Naive thymus-derived CD4-positive, alpha-beta T cell (primary cell): ENCODE data around the gene APP. TPM values are rescaled to one million over a fixed set of nuclear protein-coding genes. Genes with fewer than 3 reads are reported as not detected.
"Not testable (repeated sequence)": the region's sequence is repeated elsewhere in the genome, so short reads cannot be mapped to it uniquely, and the experiment has no call there.

ENCODE experiments used
- ATAC-seq: fragments of 150-1000 bp; cut with Tn5 transposase; 2 replicates; pipeline ENCODE4 v1.10.0; 2021; ENCODE audit warnings: mild to moderate bottlenecking, moderate library complexity
- CTCF ChIA-PET: fragments of 350-600 bp; sonication (Branson Sonifier 250); formaldehyde crosslinking; loops from one replicate; lab custom pipeline; 2021; ENCODE audit warnings: antibody characterized with exemption; lab: Charles Lee
- POLR2A ChIA-PET: fragments of 350-600 bp; sonication (Branson Sonifier 250); formaldehyde crosslinking; loops from one replicate; lab custom pipeline; 2021; ENCODE audit warnings: antibody characterized with exemption, inconsistent platforms; lab: Charles Lee
- DNase-seq, 9 donors: peaks; one replicate each; pipeline versions ENCODE4 v3.0.0 to v3.0.0-alpha.2; 2020 to 2022; ENCODE audit warnings: mixed read lengths in 1 of 9
- H3K27ac ChIP-seq: one replicate; pipeline ENCODE4 v1.7.0; 2013; ENCODE audit warnings: mild to moderate bottlenecking, low read depth, low read length, moderate library complexity
- H3K27me3 ChIP-seq, 2 donors: one replicate each; pipeline ENCODE4 v1.7.0; 2013; ENCODE audit warnings: low read length in 2 of 2, mild to moderate bottlenecking in 2 of 2, moderate library complexity in 2 of 2; ENCODE audit not compliant: control insufficient read depth in 2 of 2, insufficient read depth in 2 of 2
- H3K36me3 ChIP-seq, 3 experiments: 1 replicate in 2 of 3; 2 replicates in 1 of 3; pipeline ENCODE4 v1.7.0; 2013; ENCODE audit warnings: low read length in 3 of 3, mild to moderate bottlenecking in 3 of 3, moderate library complexity in 1 of 3; ENCODE audit not compliant: insufficient read depth in 3 of 3, control insufficient read depth in 2 of 3
- H3K4me1 ChIP-seq, 2 donors: one replicate each; pipeline ENCODE4 v1.7.0; 2013; ENCODE audit warnings: low read length in 2 of 2, mild to moderate bottlenecking in 2 of 2, moderate library complexity in 1 of 2; ENCODE audit not compliant: control insufficient read depth in 2 of 2, insufficient read depth in 2 of 2
- H3K4me3 ChIP-seq: 2 replicates; pipeline ENCODE4 v1.7.0; 2013; ENCODE audit warnings: mild to moderate bottlenecking, low read length
- H3K9me3 ChIP-seq, 3 experiments: 1 replicate in 2 of 3; 2 replicates in 1 of 3; pipeline ENCODE4 v1.7.0; 2013; ENCODE audit warnings: low read length in 3 of 3; ENCODE audit not compliant: control insufficient read depth in 2 of 3
- H3K27ac Mint-ChIP-seq, 9 donors: one replicate each; pipeline ENCODE4 v1.8.0; 2020 to 2022; ENCODE audit warnings: mixed read lengths in 9 of 9, mild to moderate bottlenecking in 8 of 9, moderate library complexity in 5 of 9, inconsistent platforms in 2 of 9
- H3K27me3 Mint-ChIP-seq, 5 donors: one replicate each; pipeline ENCODE4 v1.8.0; 2021 to 2022; ENCODE audit warnings: mixed read lengths in 5 of 5, mild to moderate bottlenecking in 1 of 5
- H3K36me3 Mint-ChIP-seq, 5 donors: one replicate each; pipeline ENCODE4 v1.8.0; 2020 to 2022; ENCODE audit warnings: mixed read lengths in 5 of 5, mild to moderate bottlenecking in 3 of 5, inconsistent platforms in 1 of 5
- H3K4me1 Mint-ChIP-seq, 7 donors: one replicate each; pipeline ENCODE4 v1.8.0; 2020 to 2022; ENCODE audit warnings: mixed read lengths in 7 of 7, mild to moderate bottlenecking in 3 of 7, inconsistent platforms in 1 of 7
- H3K4me3 Mint-ChIP-seq, 10 donors: one replicate each; pipeline ENCODE4 v1.8.0; 2020 to 2022; ENCODE audit warnings: mild to moderate bottlenecking in 10 of 10, mixed read lengths in 10 of 10, moderate library complexity in 6 of 10, inconsistent platforms in 2 of 10
- H3K9me3 Mint-ChIP-seq, 11 donors: one replicate each; pipeline ENCODE4 v1.8.0; 2020 to 2022; ENCODE audit warnings: mixed read lengths in 11 of 11, mild to moderate bottlenecking in 4 of 11, inconsistent platforms in 1 of 11, moderate library complexity in 1 of 11
- intact Hi-C, 2 donors: fragments of 100-400 bp; cut with micrococcal nuclease; formaldehyde crosslinking; loops; one replicate each; pipeline ENCODE4 v1.15.1; 2023
- polyA plus RNA-seq, 2 donors: library from polyadenylated mRNA; unstranded; fragments of 300-500 nt; fragmentation: Illumina TruSeq; gene quantifications; one replicate each; pipeline ENCODE4 v1.2.3, GENCODE V29; 2021
- total RNA-seq, 6 experiments: library from RNA in 5 of 6; stranded (reverse) in 5 of 6; gene quantifications; 1 replicate in 5 of 6; 2 replicates in 1 of 6; pipeline ENCODE4 v1.2.3 and lab custom pipeline; 2021 to 2026

Gene APP
- total and polyA plus RNA-seq, 7 experiments from 2014 or later, result 19.8 to 68.0 (median 54.9) TPM

- Mint-ChIP-seq H3K36me3 (peaks cover 0 to 23% (median 0%) of the 10 kb centered on the region in 5 donors), H3K27me3 (no peaks in the 10 kb centered on the region), H3K4me1 (peaks cover 0 to 4% (median 0%) of the 10 kb centered on the region in 7 donors), H3K4me3 (no peak overlapping the region), H3K27ac (no peak overlapping the region), H3K9me3 (no peaks in the 10 kb centered on the region)
- Histone ChIP-seq H3K4me3 (no peak overlapping the region), H3K27me3 (no peaks in the 10 kb centered on the region), H3K9me3 (no peaks in the 10 kb centered on the region), H3K36me3 (no peaks in the 10 kb centered on the region), H3K4me1 (no peaks in the 10 kb centered on the region), H3K27ac (no peak overlapping the region)
- no peak for ATAC-seq
- ChIA-PET CTCF (no interaction called here), POLR2A (no interaction called here)
- DNase-seq, result no peak
- intact Hi-C loops, result no loop called here
These were observed 156.6 kb downstream of the APP start for GRCh38 chr21:26013970-26014369.

GRCh38 chr21:26012482-26012881 is 158.1 kb downstream of the APP start:
- H3K4me1 Mint-ChIP-seq, H3K4me1 ChIP-seq, DNase-seq, H3K27me3 Mint-ChIP-seq, H3K36me3 ChIP-seq, CTCF ChIA-PET, H3K27ac Mint-ChIP-seq, H3K4me3 ChIP-seq, H3K27ac ChIP-seq, H3K9me3 Mint-ChIP-seq, H3K27me3 ChIP-seq, POLR2A ChIA-PET, H3K9me3 ChIP-seq, ATAC-seq, H3K4me3 Mint-ChIP-seq, intact Hi-C loops: not testable (repeated sequence)
- peaks cover 0 to 14% (median 0%) of the 10 kb centered on the region in 5 donors for H3K36me3 Mint-ChIP-seq

GRCh38 chr21:26011292-26011940 is 159.2 kb downstream of the APP start:
- Mint-ChIP-seq H3K9me3 (no peaks in the 10 kb centered on the region), H3K27me3 (no peaks in the 10 kb centered on the region), H3K4me3 (no peak overlapping the region), H3K4me1 (peaks cover 0 to 9% (median 6%) of the 10 kb centered on the region in 7 donors), H3K27ac (no peak overlapping the region), H3K36me3 (peaks cover 0 to 14% (median 0%) of the 10 kb centered on the region in 5 donors)
- no peak for ATAC-seq
- H3K27ac ChIP-seq, result no peak overlapping the region
- no peaks in the 10 kb centered on the region for H3K36me3 ChIP-seq
- DNase-seq, result no peak
- H3K4me1 ChIP-seq, result no peaks in the 10 kb centered on the region
- H3K27me3 ChIP-seq, result no peaks in the 10 kb centered on the region
- intact Hi-C loops, result no loop called here
- H3K4me3 ChIP-seq, result no peak overlapping the region
- ChIA-PET POLR2A (no interaction called here), CTCF (no interaction called here)
- H3K9me3 ChIP-seq, result no peaks in the 10 kb centered on the region

GRCh38 chr21:26007951-26008498 is 162.5 kb downstream of the APP start:
- Mint-ChIP-seq H3K4me1 (peaks cover 0 to 9% (median 6%) of the 10 kb centered on the region in 7 donors), H3K9me3 (no peaks in the 10 kb centered on the region), H3K27me3 (no peaks in the 10 kb centered on the region), H3K36me3 (peaks cover 0 to 7% (median 2%) of the 10 kb centered on the region in 5 donors), H3K27ac (no peak overlapping the region), H3K4me3 (no peak overlapping the region)
- POLR2A ChIA-PET, result no interaction called here
- Histone ChIP-seq H3K9me3 (no peaks in the 10 kb centered on the region), H3K27me3 (no peaks in the 10 kb centered on the region), H3K4me3 (no peak overlapping the region), H3K36me3 (no peaks in the 10 kb centered on the region), H3K27ac (no peak overlapping the region), H3K4me1 (no peaks in the 10 kb centered on the region)
- DNase-seq (no peak), ATAC-seq (no peak)
- intact Hi-C loops, result no loop called here
- CTCF ChIA-PET, result no interaction called here

GRCh38 chr21:26005464-26005863 is 165.1 kb downstream of the APP start:
- H3K4me3 ChIP-seq, result no peak overlapping the region
- H3K36me3 ChIP-seq, result no peaks in the 10 kb centered on the region
- Mint-ChIP-seq H3K27me3 (no peaks in the 10 kb centered on the region), H3K9me3 (no peaks in the 10 kb centered on the region), H3K27ac (no peak overlapping the region), H3K36me3 (peaks cover 0 to 7% (median 2%) of the 10 kb centered on the region in 5 donors), H3K4me3 (no peak overlapping the region), H3K4me1 (peaks cover 0 to 13% (median 7%) of the 10 kb centered on the region in 7 donors)
- H3K27me3 ChIP-seq, result no peaks in the 10 kb centered on the region
- intact Hi-C loops, result no loop called here
- H3K27ac ChIP-seq, result no peak overlapping the region
- CTCF ChIA-PET, result no interaction called here
- H3K9me3 ChIP-seq, result no peaks in the 10 kb centered on the region
- no peak for ATAC-seq
- no peaks in the 10 kb centered on the region for H3K4me1 ChIP-seq
- DNase-seq, result no peak
- POLR2A ChIA-PET, result no interaction called here

GRCh38 chr21:26003404-26003803 is 167.2 kb downstream of the APP start:
- DNase-seq (no peak), ATAC-seq (no peak)
- ChIA-PET POLR2A (no interaction called here), CTCF (no interaction called here)
- Mint-ChIP-seq H3K9me3 (no peaks in the 10 kb centered on the region), H3K27me3 (no peaks in the 10 kb centered on the region), H3K4me3 (no peak overlapping the region), H3K36me3 (peaks cover 0 to 11% (median 9%) of the 10 kb centered on the region in 5 donors), H3K27ac (no peak overlapping the region), H3K4me1 (peaks cover 2 to 18% (median 11%) of the 10 kb centered on the region in 7 donors)
- Histone ChIP-seq H3K27ac (no peak overlapping the region), H3K36me3 (no peaks in the 10 kb centered on the region), H3K4me3 (no peak overlapping the region), H3K4me1 (no peaks in the 10 kb centered on the region), H3K9me3 (no peaks in the 10 kb centered on the region), H3K27me3 (no peaks in the 10 kb centered on the region)
- intact Hi-C loops, result loop anchor here in 1 of 2 donors (5.0 kb wide), 2 partner anchors 36 to 164 kb away; no protein-coding TSS in a partner anchor

GRCh38 chr21:26001356-26001755 is 169.2 kb downstream of the APP start:
- no peak overlapping the region for H3K27ac ChIP-seq
- H3K9me3 ChIP-seq, result no peaks in the 10 kb centered on the region
- no peaks in the 10 kb centered on the region for H3K27me3 ChIP-seq
- DNase-seq (no peak), ATAC-seq (no peak)
- ChIA-PET POLR2A (no interaction called here), CTCF (no interaction called here)
- Mint-ChIP-seq H3K27ac (no peak overlapping the region), H3K4me1 (peaks cover 2 to 18% (median 11%) of the 10 kb centered on the region in 7 donors), H3K27me3 (no peaks in the 10 kb centered on the region), H3K4me3 (no peak overlapping the region), H3K36me3 (peaks cover 2 to 27% (median 10%) of the 10 kb centered on the region in 5 donors), H3K9me3 (no peaks in the 10 kb centered on the region)
- H3K4me1 ChIP-seq, result no peaks in the 10 kb centered on the region
- H3K4me3 ChIP-seq, result no peak overlapping the region
- intact Hi-C loops, result loop anchor here in 1 of 2 donors (5.0 kb wide), 2 partner anchors 34 to 166 kb away; no protein-coding TSS in a partner anchor
- no peaks in the 10 kb centered on the region for H3K36me3 ChIP-seq
